RPMI7951 (cell line): ENCODE measurements around the gene NINL. TPM values are rescaled to one million over a fixed set of nuclear protein-coding genes. Genes with fewer than 3 reads are reported as not detected.
"Not testable (repeated sequence)": the region's sequence is repeated elsewhere in the genome, so short reads cannot be mapped to it uniquely, and the experiment has no call there.

Experiments
- DNase-seq: peaks from one replicate; pipeline ENCODE4 v3.0.0-alpha.2; 2012; ENCODE audit warnings: low read depth
- total RNA-seq: library from RNA; depleted of rRNA; stranded (reverse); fragments of >200 nt; shearing (Covaris generic); gene quantifications from 2 replicates; pipeline ENCODE4 v1.2.3, GENCODE V29; 2014

NINL gene
- total RNA-seq, 1 experiment from 2014 or later: 6.4 TPM

DNA sequence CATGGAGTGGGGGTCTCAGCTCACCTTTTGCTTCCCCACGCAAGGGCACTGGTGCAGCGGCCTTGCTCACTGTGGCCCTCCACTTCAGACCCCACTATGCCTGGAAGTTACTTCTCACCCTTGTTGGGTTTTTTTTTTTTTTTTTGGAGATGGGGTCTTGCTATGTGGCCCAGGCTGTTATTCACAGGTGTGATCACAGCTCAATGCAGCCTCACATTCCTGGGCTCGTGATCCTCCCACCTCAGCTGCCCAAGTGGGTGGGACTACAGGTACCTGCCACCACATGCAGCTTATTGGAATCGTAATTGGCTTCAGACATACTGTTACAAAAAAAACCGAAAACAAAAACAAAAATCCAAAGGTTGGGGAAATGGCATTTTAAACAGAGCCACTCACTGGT is 32.4 kb downstream of the NINL start:
- DNase-seq: no peak

DNA sequence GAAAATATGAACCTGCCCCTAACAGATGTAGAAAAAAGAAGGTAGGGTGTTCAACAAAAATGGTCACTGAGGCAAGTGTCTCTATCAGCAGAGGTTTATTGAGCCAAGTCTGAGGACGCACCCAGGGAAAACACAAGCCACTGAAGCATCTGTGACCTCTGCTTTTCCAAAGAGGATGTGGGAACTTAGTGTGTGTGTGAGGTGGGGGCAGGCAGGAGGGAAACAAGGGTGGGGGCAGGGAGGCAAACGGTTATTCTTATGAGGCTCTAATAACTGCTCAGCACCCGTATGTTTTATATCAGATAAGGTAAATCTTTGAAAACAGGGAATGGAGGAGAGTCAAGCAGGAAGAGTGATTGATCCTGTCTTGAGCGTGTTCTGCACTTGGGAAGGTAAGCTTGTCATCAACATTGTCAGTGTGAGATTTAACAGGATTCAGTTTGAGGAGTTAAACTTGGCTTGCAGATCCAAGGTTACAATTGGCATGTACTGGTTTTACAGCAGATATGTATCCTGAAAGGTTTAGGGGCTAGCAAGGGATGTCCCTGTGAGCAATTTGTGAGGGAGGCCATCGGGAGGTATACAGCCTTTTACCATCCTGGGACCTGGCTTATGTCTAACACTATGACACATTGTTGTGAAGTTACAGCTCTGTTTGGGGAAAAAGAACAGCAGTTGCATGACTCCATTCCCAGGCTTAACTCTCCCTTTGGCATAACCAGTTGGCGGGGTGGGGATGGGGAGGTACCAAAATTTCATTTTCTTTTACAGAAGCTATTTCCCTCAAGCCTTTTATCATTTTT is 33.7 kb downstream of the NINL start:
- no peak for DNase-seq

- DNase-seq: not testable (repeated sequence)
Measured at GRCh38 chr20:25550645-25551337, 34.5 kb downstream of the NINL start.

- DNase-seq: no peak
Measured at GRCh38 chr20:25549843-25550477, 35.4 kb downstream of the NINL start.

- no peak for DNase-seq
Measured at GRCh38 chr20:25549172-25549773, 36.1 kb downstream of the NINL start.

- DNase-seq: no peak
Measured at GRCh38 chr20:25548613-25549086, 36.7 kb downstream of the NINL start.

- DNase-seq: no peak
Measured at GRCh38 chr20:25547999-25548398, 37.3 kb downstream of the NINL start.

DNA sequence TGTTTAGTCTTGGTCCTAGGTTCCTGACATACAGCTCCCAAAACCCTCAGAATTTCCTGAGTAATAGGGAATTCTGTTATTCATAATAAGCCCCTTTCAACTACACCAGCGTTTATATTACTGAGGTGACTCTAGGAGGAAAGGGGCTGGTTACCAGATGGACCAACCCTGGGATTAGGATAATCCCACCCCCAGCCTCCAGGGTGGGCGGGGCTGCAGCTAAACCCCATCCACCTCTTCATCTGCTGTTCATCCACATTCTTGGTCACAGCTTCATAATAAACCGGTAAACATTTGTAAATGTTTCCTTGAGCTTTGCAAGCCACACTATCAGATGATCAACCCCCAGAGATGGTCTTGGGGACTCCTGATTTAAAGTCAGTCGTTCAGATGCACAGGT is 38.3 kb downstream of the NINL start:
- no peak for DNase-seq

DNA sequence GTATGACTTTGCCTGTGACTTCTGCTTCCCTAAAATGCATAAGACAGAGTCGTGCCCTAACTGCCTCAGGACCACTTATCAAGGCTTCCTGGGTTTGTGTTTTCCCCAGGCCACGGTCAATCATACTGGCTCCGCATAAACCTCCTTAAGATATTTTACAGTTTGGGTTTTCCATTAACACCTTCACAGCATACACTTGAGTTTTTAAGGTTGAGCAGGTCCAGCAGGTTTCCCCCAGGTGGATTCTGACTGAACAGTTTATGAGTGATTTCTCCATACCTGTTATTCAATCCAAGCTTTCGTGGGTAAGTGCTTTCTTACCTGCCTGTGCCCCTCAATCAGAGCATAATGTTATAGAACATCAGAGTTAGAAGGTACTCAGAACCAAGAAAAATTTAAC is 39.3 kb downstream of the NINL start:
- no peak for DNase-seq

GRCh38 chr20:25545171-25545570 is 40.2 kb downstream of the NINL start:
- no peak for DNase-seq

DNA sequence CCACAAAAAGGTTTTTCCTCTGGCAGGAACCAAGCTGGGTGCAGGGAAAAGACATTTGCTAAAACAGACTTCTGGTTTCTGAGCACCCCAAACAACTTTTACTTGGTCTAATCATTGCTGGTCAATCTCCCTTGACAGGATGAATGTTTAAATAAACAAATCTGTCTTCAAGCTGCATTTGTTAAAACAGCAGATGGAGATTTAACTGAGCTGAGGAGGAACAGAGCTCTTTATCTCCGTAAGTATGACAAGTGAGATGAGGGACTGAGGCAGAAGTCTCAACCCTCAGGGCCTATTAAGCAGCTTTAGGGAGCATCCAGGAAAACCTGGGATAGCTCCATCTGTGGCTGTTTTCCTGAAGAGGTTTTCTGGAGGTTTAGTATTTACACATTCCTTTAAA is 40.6 kb downstream of the NINL start:
- no peak for DNase-seq

- DNase-seq: no peak
Measured at GRCh38 chr20:25544311-25544710, 41.0 kb downstream of the NINL start.

DNA sequence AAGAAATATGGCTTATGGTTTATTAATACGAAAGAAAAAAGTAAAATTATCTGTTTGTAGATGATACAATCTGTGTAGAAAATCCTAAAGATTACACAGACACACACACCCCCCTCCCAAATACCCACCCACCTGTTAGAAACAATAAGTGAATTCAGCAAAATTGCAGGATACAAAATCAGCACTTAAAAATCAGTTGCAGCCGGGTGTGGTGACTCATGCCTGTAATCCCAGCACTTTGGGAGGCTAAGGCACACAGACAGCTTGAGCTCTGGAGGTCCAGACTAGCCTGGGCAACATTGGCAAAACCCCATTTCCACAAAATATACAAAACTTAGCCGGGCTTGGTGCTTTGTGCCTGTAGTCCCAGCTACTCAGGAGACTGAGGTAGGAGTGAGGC is 42.3 kb downstream of the NINL start:
- DNase-seq: peak; percentile 63

- no peak for DNase-seq
Measured at GRCh38 chr20:25541676-25542075, 43.7 kb downstream of the NINL start.

DNA sequence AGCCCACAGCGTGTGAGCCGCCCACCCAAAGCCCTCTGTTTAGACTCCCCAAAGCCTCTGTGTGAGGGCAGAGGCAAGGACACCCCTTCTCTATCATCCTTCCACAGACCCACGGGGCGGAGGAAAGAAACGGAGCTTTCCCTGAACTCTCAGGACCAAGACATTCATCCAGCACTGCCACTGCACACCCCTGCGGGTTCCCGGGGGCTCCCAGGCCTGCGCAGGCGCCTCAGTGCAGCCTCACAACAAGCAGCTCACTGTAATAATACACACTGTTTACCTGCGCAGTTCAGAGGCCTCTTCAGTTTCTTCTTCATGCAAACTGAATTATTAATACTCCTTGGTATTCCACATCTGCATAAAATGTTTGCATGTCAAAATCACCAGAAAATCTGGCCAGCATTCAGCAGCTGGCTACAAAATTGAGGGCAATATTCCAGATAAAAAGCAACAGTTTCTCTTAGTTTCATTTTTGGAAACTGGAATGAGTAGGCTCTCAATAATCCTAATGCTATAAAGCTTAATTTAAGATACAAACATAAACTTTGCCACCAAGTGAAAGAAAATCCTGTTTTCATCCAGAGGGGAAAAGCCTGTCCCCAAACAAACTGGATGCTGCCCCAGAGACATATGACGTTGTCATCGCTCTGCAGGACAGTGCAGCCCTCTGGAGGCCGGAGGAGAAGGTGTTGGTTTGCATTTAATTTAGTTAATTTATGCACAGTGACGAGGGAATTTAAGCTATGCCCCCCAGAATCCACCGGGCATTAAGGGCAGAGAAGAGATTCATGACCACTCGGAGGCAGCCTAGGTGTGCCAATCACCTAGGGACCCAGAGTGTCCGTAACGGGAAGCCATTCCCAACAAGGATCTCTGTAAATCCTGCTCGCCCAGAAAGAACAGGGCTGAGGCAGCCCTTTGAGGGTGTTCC is 45.3 kb downstream of the NINL start:
- DNase-seq: no peak

- DNase-seq: no peak
Measured at GRCh38 chr20:25538838-25539665, 46.3 kb downstream of the NINL start.

- DNase-seq: no peak
Measured at GRCh38 chr20:25537890-25538289, 47.4 kb downstream of the NINL start.

- DNase-seq: no peak
Measured at GRCh38 chr20:25535762-25536161, 49.6 kb downstream of the NINL start.

DNA sequence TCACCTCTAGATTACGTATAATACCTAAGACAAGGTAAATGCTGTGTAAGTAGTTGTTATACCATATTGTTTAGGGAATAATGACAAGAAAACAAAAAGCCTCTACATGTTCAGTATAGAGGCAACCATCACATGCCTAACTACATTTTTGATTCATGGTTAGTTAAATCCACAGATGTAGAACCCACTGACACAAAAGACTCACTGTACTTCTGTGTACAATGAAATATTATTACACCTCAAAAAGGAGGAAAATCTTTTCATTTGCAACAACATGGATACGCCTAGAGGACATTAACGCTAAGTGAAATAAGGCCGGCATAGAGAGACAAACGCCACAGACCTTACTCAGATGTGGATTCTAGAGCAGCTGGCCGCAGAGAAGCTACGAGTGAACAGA is 50.5 kb downstream of the NINL start:
- DNase-seq: no peak
